ENCODE data around the gene PIK3R6. TPM values are rescaled to one million over a fixed set of nuclear protein-coding genes. Genes with fewer than 3 reads are reported as not detected.

The PIK3R6 gene
- total and polyA plus RNA-seq, 2 of the 13 experiments (the other 11 are each of a cell fraction or from before 2014, with no cell fraction given): not detected

DNA sequence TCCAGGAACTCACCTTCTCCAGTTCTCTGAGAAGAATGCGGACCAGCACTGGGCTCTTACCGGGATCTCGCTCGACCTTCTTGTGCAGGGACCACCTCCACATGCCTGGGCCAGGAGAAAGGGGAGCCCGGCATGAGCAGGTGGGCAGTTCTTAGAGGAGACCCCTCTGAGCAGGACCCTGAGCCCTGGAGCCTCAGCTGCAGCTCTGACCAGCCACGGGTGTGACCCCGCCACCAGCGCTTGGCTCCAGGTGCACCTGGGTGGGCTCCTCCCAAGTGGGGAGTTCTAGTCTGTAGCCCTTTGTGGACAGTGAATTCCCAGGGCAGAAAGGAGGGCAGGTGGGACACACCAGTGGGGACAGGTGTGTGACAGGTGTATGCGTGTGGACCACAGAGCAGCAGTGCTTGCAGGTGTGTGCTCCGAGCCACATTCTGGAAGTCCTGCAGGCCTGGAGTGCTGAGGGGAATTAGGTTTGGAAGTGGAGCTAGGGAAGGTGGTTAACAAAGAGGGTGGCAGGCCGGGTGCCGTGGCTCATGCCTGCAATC lies 28.9 kb downstream of the PIK3R6 start (continued):
- no peak for TF ChIP-seq ZNF75D (CRISPR knock-in tag; IDR thresholded peaks at IDR 0.05; ENCODE audit: borderline replicate concordance)
- no peak for TF ChIP-seq ZFP41 (CRISPR knock-in tag; IDR thresholded peaks at IDR 0.05; ENCODE audit: borderline replicate concordance)

DNA sequence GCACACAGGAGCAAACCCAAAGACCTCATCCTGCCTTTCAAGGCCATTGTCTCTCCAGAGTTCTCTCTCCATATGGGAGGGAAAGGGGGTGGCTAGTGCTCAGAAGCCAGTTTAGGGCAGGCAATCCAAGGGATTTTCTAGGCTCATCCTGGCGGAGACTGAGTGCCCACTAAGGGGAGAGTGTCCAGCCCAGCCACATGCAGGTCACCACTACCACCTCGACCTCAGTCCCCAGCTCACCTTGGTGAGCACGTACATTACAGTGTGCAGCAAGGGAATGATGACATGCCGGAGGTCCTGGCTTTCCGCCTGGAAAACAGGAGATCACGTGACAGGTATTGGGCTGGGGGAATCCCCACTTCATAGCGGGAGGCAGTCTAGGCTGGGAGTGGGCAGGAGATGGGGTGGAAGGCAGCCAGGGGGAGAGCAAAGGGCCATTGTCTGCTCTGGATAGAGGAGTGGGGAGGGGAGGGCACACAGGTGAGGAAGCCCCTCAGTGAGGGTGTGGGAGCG lies 29.9 kb downstream of the PIK3R6 start:
- no peaks in the 10 kb centered on the region for H3K4me1 ChIP-seq (ENCODE audit: insufficient read depth, low read length)
- DNase-seq (ENCODE audit: low spot score): no peak
- POLR2A ChIA-PET: no interaction called here

More for the DNA sequence above, 29.9 kb downstream of the PIK3R6 start:
- ATAC-seq (peak; percentile 41), FAIRE-seq (no peak)
- H3K9me3 ChIP-seq (ENCODE audit: low read length): no peaks in the 10 kb centered on the region
- CTCF ChIA-PET (ENCODE audit: low intra/inter-chr PET ratio, low total read pairs): no interaction called here
- no peaks in the 10 kb centered on the region for H4K20me1 ChIP-seq (ENCODE audit: insufficient read depth, low read length)
- no peak overlapping the region; the same call in 1 of the 2 replicates for H3K4me2 ChIP-seq (ENCODE audit: low read depth, low read length)
- whole genome bisulfite sequencing (ENCODE audit: low lambda C conversion rate): 2% methylated on average over 8 of the region's 8 CpGs
- no peak overlapping the region for H3K4me3 ChIP-seq (replicated peaks in 1 of 3; ENCODE audit: insufficient read depth in 1 of 3, low read depth in 2 of 3, low read length in 3 of 3)
- no peak overlapping the region for H3K27ac ChIP-seq (ENCODE audit: extremely low read length, insufficient read depth, low read length)
- in situ Hi-C loops (cut with HindIII; ENCODE audit: extremely low pct_ligation_motif_present, low pct_unique_long_range_greater_than_20kb) (no loop called here), intact Hi-C loops (cut with micrococcal nuclease; ENCODE audit: unreplicated experiment) (no loop called here)
- TF ChIP-seq RAD51 (IDR thresholded peaks at IDR 0.05; ENCODE audit: borderline replicate concordance) (peak; percentile 92), BHLHE40 (IDR thresholded peaks at IDR 0.05; ENCODE audit: low read length) (0 out of 2 replicates have a peak, but pooled peaks have one; percentile 13), TCF7L2 (IDR thresholded peaks at IDR 0.05; ENCODE audit: low read depth, low read length) (no peak)
- TF ChIP-seq, protein P1, sequence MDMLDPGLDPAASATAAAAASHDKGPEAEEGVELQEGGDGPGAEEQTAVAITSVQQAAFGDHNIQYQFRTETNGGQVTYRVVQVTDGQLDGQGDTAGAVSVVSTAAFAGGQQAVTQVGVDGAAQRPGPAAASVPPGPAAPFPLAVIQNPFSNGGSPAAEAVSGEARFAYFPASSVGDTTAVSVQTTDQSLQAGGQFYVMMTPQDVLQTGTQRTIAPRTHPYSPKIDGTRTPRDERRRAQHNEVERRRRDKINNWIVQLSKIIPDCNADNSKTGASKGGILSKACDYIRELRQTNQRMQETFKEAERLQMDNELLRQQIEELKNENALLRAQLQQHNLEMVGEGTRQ (IDR thresholded peaks at IDR 0.05; ENCODE audit: low read depth, low read length): peak; percentile 77
- TF ChIP-seq, protein P1 (CRISPR knock-in tag; IDR thresholded peaks at IDR 0.05; ENCODE audit: borderline replicate concordance): peak; percentile 37; the same call in 1 of the 2 replicates
- no peak overlapping the region for H3K9ac ChIP-seq (ENCODE audit: insufficient read depth, low read depth, low read length)
- no peaks in the 10 kb centered on the region for H3K36me3 ChIP-seq (replicated peaks in 1 of 2; ENCODE audit: control insufficient read depth in 1 of 2, insufficient read depth in 2 of 2, low read length in 2 of 2)
- H2AFZ ChIP-seq (ENCODE audit: low read length): no peak overlapping the region
- peaks cover 3 to 11% of the 10 kb centered on the region in 2 experiments; a peak in 4 of 5 replicates for H3K27me3 ChIP-seq (ENCODE audit: control insufficient read depth in 1 of 2, insufficient read depth in 2 of 2, low read length in 2 of 2)
- no peaks in the 10 kb centered on the region for H3K79me2 ChIP-seq (ENCODE audit: insufficient read depth, low read length)
- BruUV-seq (replicated peaks): no TSS peak

All from HepG2 (cell line).